G401 (cell line): ENCODE measurements around the gene THAP4. TPM values are rescaled to one million over a fixed set of nuclear protein-coding genes. Genes with fewer than 3 reads are reported as not detected.
A peak's percentile ranks its signal among the peaks of the same experiment; 100 is the strongest.
"Not testable (repeated sequence)": the region's sequence is repeated elsewhere in the genome, so short reads cannot be mapped to it uniquely, and the experiment has no call there.

Experiments
- DNase-seq: peaks from one replicate; pipeline ENCODE4 v3.0.0-alpha.2; 2015; ENCODE audit warnings: low spot score
- in situ Hi-C: cut with HindIII; loops from 2 replicates; pipeline ENCODE4 v1.10.0; 2016; ENCODE audit warnings: low sequenced_read_pairs, mixed read lengths
- total RNA-seq: library from RNA; depleted of rRNA; stranded (reverse); fragments of >200 nt; shearing (Covaris generic); gene quantifications from 2 replicates; pipeline ENCODE4 v1.2.3, GENCODE V29; 2014

The THAP4 gene
- total RNA-seq, 1 experiment from 2014 or later: 86.2 TPM

GRCh38 chr2:241571821-241572620 lies 64.9 kb downstream of the THAP4 start:
- DNase-seq: peak; percentile 84
- in situ Hi-C loops: no loop called here

- in situ Hi-C loops: no loop called here
These were observed 65.9 kb downstream of the THAP4 start for GRCh38 chr2:241570961-241571581.

GRCh38 chr2:241569831-241570281 lies 67.1 kb downstream of the THAP4 start:
- in situ Hi-C loops: no loop called here
- DNase-seq: no peak

More at GRCh38 chr2:241570961-241571581, 65.9 kb downstream of the THAP4 start:
- no peak for DNase-seq

GRCh38 chr2:241568726-241569125 lies 68.2 kb downstream of the THAP4 start:
- in situ Hi-C loops: no loop called here
- peak; percentile 31 for DNase-seq

GRCh38 chr2:241567776-241568175 lies 69.2 kb downstream of the THAP4 start:
- in situ Hi-C loops: no loop called here
- no peak for DNase-seq

GRCh38 chr2:241567266-241567665 lies 69.7 kb downstream of the THAP4 start:
- DNase-seq, in situ Hi-C loops: not testable (repeated sequence)

- DNase-seq: no peak
- in situ Hi-C loops: no loop called here
These were observed 70.5 kb downstream of the THAP4 start for GRCh38 chr2:241566468-241566867.

GRCh38 chr2:241566021-241566420 lies 70.9 kb downstream of the THAP4 start:
- in situ Hi-C loops, DNase-seq: not testable (repeated sequence)

GRCh38 chr2:241565411-241565810 lies 71.5 kb downstream of the THAP4 start:
- no peak for DNase-seq
- in situ Hi-C loops: no loop called here

- DNase-seq: no peak
These were observed 72.2 kb downstream of the THAP4 start for GRCh38 chr2:241564596-241565410.

GRCh38 chr2:241563981-241564595 lies 72.9 kb downstream of the THAP4 start:
- DNase-seq: no peak
- in situ Hi-C loops: no loop called here

More at GRCh38 chr2:241564596-241565410, 72.2 kb downstream of the THAP4 start:
- in situ Hi-C loops: no loop called here

GRCh38 chr2:241563571-241563980 lies 73.4 kb downstream of the THAP4 start:
- no peak for DNase-seq
- in situ Hi-C loops: no loop called here

- DNase-seq: no peak
- in situ Hi-C loops: no loop called here
These were observed 73.9 kb downstream of the THAP4 start for GRCh38 chr2:241563031-241563507.

GRCh38 chr2:241562269-241562891 lies 74.6 kb downstream of the THAP4 start:
- no peak for DNase-seq

GRCh38 chr2:241561832-241562231 lies 75.1 kb downstream of the THAP4 start:
- DNase-seq: peak; percentile 55
- in situ Hi-C loops: no loop called here

More at GRCh38 chr2:241562269-241562891, 74.6 kb downstream of the THAP4 start:
- in situ Hi-C loops: no loop called here

GRCh38 chr2:241560883-241561474 lies 76.0 kb downstream of the THAP4 start:
- peak; percentile 57 for DNase-seq
- in situ Hi-C loops: no loop called here

- in situ Hi-C loops: no loop called here
- DNase-seq: no peak
These were observed 76.6 kb downstream of the THAP4 start for GRCh38 chr2:241560162-241560882.
